Lower leg skin (tissue), 3 donors: Measurements from ENCODE around the gene CEP128.

Experiments used
- CTCF ChIP-seq, 3 donors: fragments of 450-650 bp; IDR thresholded peaks; one replicate each; pipeline ENCODE4 v1.5.1; 2016; ENCODE audit warnings: antibody characterized with exemption in 3 of 3, mild to moderate bottlenecking in 3 of 3, moderate library complexity in 2 of 3
- POLR2A ChIP-seq, 2 donors: fragments of 450-650 bp; IDR thresholded peaks; one replicate each; pipeline ENCODE4 v1.6.1; 2016 to 2017; ENCODE audit warnings: antibody characterized with exemption in 2 of 2, mild to moderate bottlenecking in 1 of 2, moderate library complexity in 1 of 2

DNA sequence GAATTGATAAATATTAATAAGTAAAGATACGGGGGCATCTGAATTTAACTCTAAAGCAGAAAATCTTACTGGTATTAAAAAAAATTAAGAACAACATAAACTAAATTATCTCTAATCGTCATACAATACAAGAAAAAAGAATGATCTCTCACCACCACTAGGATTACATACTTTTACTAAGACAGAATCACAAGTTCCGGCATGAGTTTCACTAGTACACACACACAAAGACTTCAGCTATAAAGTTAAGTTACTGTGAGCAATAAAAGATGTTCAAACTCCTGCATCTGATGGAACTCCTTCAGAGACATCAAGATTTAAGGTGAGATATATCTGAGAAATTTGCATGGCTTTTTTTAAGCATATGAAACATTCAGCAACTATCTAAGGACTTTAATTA lies 21.9 kb downstream of the CEP128 start:
- TF ChIP-seq POLR2A (IDR thresholded peaks at IDR 0.05) (no peak), CTCF (IDR thresholded peaks at IDR 0.05) (no peak)
